Measurements from ENCODE around the gene ALK.
A peak's percentile ranks its signal among the peaks of the same experiment; 100 is the strongest.

The ALK gene

DNA sequence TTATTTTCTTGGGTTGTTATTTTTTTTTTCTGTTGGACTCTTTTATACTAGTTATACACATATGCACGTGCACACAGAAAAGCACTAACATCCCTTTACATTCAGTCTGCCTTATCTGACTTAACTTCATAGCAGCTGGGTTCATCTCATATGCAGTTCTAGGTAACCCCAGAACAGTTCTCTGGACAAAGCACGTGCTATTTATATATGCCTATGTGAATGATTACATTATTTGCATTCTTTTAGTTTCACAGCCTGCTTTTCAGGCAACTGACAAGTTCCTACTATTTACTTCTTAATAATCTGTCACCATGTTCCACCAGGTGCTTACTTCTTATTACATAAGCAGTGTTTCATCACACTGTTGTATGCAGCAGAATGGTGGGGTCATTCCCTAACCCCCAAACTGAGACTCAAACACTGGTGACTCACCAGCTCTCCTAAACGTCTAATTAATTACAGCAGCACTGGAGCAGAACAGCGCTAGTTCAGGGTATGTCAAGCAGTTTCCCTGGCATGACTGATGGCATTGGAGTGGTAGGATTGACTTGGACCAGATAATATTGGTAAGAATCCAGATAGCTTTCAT lies 433.3 kb downstream of the ALK start:
- DNase-seq (ENCODE audit: low read depth), result peak; percentile 60

DNA sequence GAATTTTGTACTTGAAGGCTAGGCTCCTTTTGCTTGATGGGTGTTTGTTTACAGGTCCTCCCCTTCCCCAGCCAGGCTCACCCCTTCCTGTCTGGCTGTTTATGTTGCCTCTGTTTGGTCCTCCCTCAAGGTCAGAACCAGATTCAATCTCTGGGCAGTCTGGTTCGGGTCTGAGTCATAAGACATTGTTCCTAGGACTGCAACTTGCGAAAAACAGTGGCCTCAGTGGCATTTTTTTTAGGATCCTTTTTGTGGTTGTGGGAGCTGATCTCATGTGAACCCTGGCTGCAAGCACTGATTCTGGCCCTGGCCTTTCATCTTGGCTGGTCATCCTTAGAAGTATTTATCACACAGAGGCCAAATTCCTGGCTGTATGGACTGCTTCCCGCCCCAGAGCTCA lies 435.8 kb downstream of the ALK start:
- peak; percentile 62 for DNase-seq (ENCODE audit: low read depth)

DNA sequence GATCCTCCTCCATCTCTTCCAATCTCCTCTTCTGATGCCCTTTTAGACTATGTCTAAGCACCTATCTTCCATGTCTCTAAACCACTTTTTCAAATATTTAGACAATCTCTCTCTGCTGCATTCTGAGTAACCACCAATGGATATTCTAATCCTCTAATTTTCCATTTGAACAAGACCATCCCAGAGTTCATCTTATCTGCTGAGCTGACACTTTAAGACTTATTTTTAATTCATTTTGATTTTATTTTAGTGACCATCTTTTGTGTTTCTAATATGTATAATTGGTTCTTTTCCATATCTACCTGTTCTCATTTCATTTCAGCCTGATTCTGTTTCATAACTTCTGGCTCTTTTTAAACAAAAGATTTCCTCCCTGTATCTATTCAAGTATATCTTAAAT lies 436.3 kb downstream of the ALK start:
- no peak for DNase-seq (ENCODE audit: low read depth)

DNA sequence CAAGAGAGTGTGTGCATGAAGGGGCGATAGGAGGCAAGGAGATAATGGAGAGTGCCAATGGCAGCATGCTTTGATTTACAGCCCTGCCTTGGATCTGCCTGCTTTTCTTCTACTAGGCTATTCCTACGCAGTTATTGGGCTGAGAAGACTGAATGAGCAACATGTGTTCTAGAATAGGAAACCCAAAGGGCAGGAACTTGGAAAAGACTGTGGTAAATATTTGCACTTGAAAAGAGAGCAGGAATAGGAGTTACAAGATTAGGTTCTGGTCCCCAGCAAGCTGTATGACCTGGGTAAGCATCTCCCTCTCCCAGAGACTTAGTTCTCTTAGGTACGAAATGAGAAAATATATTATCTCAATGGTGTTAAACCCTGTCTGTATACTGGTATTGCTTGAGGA lies 438.5 kb downstream of the ALK start:
- no peak for DNase-seq (ENCODE audit: low read depth)

DNA sequence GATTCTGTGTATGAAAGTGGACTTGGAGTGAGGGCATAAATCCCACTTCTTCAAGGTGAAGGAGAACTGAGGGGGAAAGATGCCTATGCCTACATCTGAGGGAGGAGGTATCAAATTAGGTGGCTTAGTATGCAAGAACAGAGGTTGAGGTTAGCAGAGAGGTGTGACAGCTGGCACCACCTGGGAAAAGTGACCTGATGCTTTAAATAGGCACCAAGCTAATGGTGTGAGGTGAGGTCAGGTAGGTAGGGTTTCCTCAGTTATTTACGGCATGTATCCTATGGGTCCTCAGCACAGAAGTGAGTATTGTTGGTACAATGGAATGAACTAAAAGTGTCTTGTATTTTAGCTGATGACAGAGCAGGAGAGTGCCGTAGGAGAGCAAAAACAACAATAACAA lies 439.0 kb downstream of the ALK start:
- DNase-seq (ENCODE audit: low read depth), result no peak

DNA sequence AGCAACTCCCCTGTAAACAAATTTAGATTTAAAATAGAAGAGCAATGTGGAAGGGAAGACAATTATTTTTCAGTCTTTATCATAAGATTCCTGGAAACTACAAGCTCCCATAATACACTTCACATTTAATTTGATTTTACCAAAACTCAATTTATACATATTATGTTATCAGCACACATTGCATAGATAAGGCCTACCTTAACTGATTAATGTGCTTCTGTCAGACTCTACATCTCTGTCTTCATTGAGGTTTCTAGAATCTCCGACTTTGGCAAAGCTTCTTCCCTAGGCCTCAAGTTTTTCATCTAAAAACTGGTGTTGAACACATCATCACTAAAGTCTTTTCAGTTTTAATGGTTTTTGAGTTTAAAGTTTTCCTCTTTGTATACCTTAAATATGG lies 440.1 kb downstream of the ALK start:
- DNase-seq (ENCODE audit: low read depth), result no peak

- DNase-seq (ENCODE audit: low read depth), result peak; percentile 46
These were observed 441.0 kb downstream of the ALK start for GRCh38 chr2:29480426-29480825.

DNA sequence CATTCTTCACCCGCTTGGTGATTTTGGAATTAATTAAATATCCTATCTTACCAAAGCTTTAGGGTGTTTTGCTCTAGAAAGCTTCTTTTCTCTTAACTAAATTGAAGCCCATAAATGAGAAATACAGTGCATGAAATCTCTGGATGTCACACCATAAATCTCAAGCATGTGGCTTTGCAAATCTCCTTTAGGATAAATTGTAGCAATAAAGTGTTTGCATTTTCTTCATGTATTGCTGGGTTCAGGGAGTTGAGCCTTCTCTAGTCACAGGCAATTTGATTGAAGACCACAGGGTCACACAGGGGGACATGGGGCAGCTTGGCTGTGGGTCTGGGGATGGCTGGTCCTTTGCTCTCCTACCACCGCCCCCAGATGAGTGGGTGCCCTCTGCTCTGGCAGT lies 442.0 kb downstream of the ALK start:
- DNase-seq (ENCODE audit: low read depth), result no peak

GRCh38 chr2:29478641-29479040 lies 442.7 kb downstream of the ALK start:
- DNase-seq (ENCODE audit: low read depth), result no peak

DNA sequence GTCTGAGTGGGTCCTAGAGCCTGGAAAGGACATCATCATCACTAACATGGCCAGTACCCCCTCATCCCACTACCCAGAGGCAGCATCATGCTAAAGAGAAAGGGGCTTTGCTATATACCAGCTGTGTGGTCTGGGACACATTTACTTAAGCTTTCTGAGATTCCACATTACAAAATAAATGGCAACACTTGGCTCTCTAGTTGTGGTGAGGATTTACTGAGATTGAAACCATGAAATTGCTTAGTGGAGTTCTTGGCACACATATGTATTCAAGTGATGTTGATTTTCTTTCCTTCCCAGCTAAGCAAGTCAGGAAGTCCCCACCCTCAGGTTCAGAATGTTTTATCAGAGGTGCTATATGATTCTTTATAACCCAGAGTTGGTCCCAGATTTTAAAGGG lies 444.2 kb downstream of the ALK start:
- DNase-seq (ENCODE audit: low read depth), result no peak

GRCh38 chr2:29475499-29475898 lies 445.9 kb downstream of the ALK start:
- DNase-seq (ENCODE audit: low read depth), result no peak

DNA sequence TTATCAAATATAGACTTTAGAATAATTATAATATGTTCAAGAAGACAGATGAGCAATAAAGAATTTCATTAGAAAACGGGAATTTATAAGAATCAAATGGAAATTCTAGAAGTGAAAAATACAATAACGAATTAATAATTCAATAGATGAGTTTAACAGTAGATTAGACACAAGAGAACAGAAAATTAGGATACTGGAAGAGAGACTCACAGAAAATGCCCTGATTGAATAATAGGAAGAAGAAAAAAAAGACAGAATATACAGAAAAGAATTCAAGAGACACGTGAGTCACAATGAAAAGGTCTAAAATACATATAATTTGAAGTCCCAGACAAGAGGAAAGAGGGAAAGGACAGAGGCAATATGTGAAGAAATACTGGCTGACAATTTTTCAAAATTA lies 451.4 kb downstream of the ALK start:
- DNase-seq (ENCODE audit: low read depth), result no peak

GRCh38 chr2:29469516-29469915 lies 451.9 kb downstream of the ALK start:
- no peak for DNase-seq (ENCODE audit: low read depth)

DNA sequence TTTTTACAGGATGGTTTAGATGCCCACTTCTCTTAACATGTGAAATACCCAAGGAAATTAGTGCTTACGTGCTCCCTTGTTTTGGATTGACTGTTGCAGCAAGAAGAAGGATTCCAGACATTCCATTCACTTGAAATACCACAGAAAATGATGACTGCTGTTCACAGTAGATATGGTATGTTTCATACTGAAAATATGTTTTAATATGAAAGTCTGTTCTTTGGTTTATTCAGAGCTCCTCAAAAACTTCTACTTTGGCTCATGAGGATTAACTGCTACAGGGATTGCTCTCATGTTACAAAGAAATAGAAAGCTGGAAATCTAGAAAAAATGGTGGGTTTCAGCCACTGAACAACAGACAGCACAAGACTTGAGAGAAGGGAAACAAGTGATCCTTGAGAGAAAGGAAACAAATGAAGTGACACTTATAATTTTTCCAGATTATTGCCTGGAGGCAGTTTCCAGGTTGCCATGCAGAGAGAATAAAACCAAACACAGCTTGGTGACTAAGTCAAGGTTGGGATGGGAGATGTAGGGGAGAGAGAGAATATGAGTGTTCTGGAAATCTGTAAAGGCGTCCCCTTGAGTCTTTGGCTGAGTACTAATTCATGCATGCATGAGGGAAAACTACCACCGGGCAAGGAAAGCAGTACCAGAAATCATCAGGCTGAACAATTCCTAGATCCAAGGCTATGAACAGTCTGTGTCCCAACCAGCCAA lies 458.0 kb downstream of the ALK start:
- peak; percentile 94 for DNase-seq (ENCODE audit: low read depth)

- peak; percentile 83 for DNase-seq (ENCODE audit: low read depth)
These were observed 459.1 kb downstream of the ALK start for GRCh38 chr2:29462293-29462692.

DNA sequence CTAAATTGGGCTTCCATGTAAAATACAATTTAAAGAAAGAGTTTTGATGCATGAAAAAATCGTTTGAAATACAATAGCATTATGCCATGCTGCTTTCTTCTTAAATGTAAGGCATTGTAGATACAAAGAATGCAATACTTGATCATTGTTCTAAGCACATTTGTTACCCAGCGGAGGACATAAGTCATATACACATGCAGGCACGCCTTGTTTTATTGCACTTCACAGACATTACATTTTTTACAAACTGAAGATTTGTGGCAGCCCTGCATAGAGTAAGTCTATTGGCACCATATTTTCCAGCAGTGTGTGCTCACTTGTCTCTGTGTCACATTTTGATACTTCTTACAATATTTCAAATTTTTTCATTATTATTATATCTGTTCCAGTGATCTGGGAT lies 461.2 kb downstream of the ALK start:
- no peak for DNase-seq (ENCODE audit: low read depth)

DNA sequence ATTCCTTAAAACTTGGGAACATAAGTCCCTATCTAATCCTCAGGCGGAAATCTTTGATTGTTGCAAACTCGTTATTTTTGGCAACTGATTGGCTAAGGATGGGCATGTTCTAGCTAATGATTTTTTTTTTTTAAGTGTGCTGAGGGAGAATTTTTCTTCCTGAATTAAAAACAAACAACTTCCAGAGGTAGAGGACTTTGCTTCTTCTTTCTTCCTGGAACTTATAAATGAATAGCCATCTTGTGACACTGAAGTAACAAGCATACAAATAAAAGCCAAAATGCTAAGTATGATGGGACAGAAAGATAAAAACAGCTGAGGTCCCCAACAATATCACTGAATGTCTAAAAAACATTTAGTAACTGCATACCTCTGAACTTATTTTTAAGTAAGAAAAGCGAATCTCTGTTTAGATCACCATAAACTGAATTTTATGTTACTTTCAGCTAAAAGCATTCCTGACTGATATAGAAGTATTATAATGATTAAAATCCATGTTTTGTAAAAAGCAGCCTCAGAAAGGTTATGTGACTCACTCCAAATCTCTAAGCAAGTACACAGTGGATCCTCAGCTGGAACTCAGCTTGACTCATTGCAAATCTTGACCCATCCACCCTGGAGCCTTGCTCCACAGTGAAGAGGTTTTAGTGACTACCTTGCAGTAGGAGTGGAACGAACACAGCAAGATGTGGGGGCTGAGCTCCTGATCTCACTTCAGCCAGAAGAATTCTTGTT lies 461.8 kb downstream of the ALK start:
- DNase-seq (ENCODE audit: low read depth), result peak; percentile 92

GRCh38 chr2:29456429-29456828 lies 465.0 kb downstream of the ALK start:
- DNase-seq (ENCODE audit: low read depth), result no peak

GRCh38 chr2:29455200-29455860 lies 466.1 kb downstream of the ALK start:
- DNase-seq (ENCODE audit: low read depth), result no peak

- no peak for DNase-seq (ENCODE audit: low read depth)
These were observed 469.4 kb downstream of the ALK start for GRCh38 chr2:29452036-29452435.

- DNase-seq (ENCODE audit: low read depth), result no peak
These were observed 470.7 kb downstream of the ALK start for GRCh38 chr2:29450596-29451222.

- no peak for DNase-seq (ENCODE audit: low read depth)
These were observed 471.9 kb downstream of the ALK start for GRCh38 chr2:29449499-29449898.
